Measurements from ENCODE around the gene GP1BA.

GP1BA gene

GRCh38 chr17:4960279-4960922 is 28.3 kb downstream of the GP1BA start:
- H3K36me3 Mint-ChIP-seq, result peaks cover 40 to 55% of the 10 kb centered on the region in 2 donors
- ATAC-seq (replicated peaks) (no peak), DNase-seq (no peak)
- H3K27me3 Mint-ChIP-seq, result no peaks in the 10 kb centered on the region
- H3K4me3 Mint-ChIP-seq, result no peak overlapping the region
- H3K27ac Mint-ChIP-seq, result peak overlapping the region; percentile 77
- peaks cover 11 to 22% of the 10 kb centered on the region in 2 donors for H3K4me1 Mint-ChIP-seq
- no peaks in the 10 kb centered on the region for H3K9me3 Mint-ChIP-seq

- H3K36me3 Mint-ChIP-seq, result peaks cover 26% of the 10 kb centered on the region in 2 donors
- peak overlapping the region in 1 of 2 donors; percentile 11 for H3K4me3 Mint-ChIP-seq
- no peaks in the 10 kb centered on the region for H3K27me3 Mint-ChIP-seq
- no peak for DNase-seq
- H3K4me1 Mint-ChIP-seq, result peaks cover 17% of the 10 kb centered on the region in 2 donors
- no peaks in the 10 kb centered on the region for H3K9me3 Mint-ChIP-seq
- peak overlapping the region; percentile 84 for H3K27ac Mint-ChIP-seq
- no peak for ATAC-seq (replicated peaks)
These were observed 33.4 kb downstream of the GP1BA start for GRCh38 chr17:4965311-4965986.

GRCh38 chr17:4966844-4967538 is 34.9 kb downstream of the GP1BA start:
- H3K4me1 Mint-ChIP-seq, result peaks cover 17 to 23% of the 10 kb centered on the region in 2 donors
- no peaks in the 10 kb centered on the region for H3K27me3 Mint-ChIP-seq
- no peak overlapping the region for H3K4me3 Mint-ChIP-seq
- peaks cover 29 to 32% of the 10 kb centered on the region in 2 donors for H3K36me3 Mint-ChIP-seq
- DNase-seq, result peak; percentile 98
- peak; percentile 83 to 86 for ATAC-seq (replicated peaks)
- no peaks in the 10 kb centered on the region for H3K9me3 Mint-ChIP-seq
- no peak overlapping the region for H3K27ac Mint-ChIP-seq

DNA sequence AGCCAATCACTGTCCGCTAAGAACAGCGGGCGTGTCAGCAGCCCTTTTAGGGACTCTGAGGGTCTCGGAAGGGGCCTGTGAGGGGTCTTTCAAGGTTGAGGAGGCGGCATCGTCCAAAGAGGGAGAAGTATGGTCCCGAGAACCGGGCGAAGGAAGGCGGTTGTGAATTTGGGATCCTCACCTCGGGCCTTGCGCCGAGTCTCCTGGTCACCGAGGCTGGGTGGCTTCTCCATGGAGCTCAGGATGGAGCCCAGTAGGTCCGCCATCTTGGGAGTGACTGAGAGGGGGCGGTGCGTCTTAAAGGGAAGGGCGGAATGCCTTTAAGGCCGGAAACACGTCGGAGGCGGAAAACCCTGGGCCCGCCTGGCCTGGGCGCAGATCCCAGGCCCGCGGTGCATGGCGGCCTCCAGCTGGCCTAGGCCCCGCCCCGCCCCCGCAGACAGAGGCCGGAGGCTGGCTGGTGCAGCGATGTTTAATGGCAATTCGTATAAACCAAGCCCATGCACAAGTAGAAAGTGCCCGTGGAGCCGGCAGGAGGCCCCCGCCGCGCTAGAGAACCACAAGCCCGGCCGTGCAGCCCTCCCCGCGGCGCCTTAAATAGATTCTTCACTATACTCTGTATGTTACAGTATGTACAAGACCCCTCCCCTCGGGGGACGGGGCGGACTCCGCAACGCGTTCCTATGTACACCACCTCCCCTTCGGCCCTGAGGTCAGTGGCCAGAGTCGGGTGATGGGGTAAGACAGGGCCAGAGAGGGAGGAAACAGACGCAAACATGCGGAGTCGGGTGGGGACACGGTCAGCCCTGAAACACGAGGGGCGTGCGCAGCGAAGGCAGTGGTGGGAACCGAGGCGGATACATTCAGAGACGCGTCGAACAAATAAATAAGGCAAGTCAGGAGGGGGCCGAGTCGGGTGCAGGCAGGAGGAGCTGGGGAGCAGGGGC is 35.7 kb downstream of the GP1BA start, which contains the start of gene SPAG7:
SPAG7 (minus strand) TSS at position 279 of the 947 bp plus-strand sequence; CDS start at position 266, 13 bp downstream.
- H3K4me1 Mint-ChIP-seq, result peaks cover 17 to 25% of the 10 kb centered on the region in 2 donors
- no peak within 1 kb of the TSS for H3K27ac Mint-ChIP-seq
- peak; percentile 96 for DNase-seq
- no peak within 1 kb of the TSS for H3K4me3 Mint-ChIP-seq
- H3K36me3 Mint-ChIP-seq, result peaks cover 37 to 40% of the 10 kb centered on the region in 2 donors
- no peaks in the 10 kb centered on the region for H3K9me3 Mint-ChIP-seq
- no peaks in the 10 kb centered on the region for H3K27me3 Mint-ChIP-seq
- peak; percentile 52 to 71 for ATAC-seq (replicated peaks)

GRCh38 chr17:4968486-4969046 is 36.5 kb downstream of the GP1BA start:
- Mint-ChIP-seq H3K9me3 (no peaks in the 10 kb centered on the region), H3K27ac (no peak overlapping the region), H3K27me3 (no peaks in the 10 kb centered on the region), H3K36me3 (peaks cover 42% of the 10 kb centered on the region in 2 donors), H3K4me1 (peaks cover 17 to 23% of the 10 kb centered on the region in 2 donors), H3K4me3 (no peak overlapping the region)
- ATAC-seq (replicated peaks) (no peak), DNase-seq (no peak)

- peaks cover 46 to 48% of the 10 kb centered on the region in 2 donors for H3K36me3 Mint-ChIP-seq
- peaks cover 17 to 25% of the 10 kb centered on the region in 2 donors for H3K4me1 Mint-ChIP-seq
- ATAC-seq (replicated peaks) (no peak), DNase-seq (no peak)
- H3K27me3 Mint-ChIP-seq, result no peaks in the 10 kb centered on the region
- no peak overlapping the region for H3K4me3 Mint-ChIP-seq
- no peaks in the 10 kb centered on the region for H3K9me3 Mint-ChIP-seq
- H3K27ac Mint-ChIP-seq, result no peak overlapping the region
These were observed 37.0 kb downstream of the GP1BA start for GRCh38 chr17:4969047-4969550.

DNA sequence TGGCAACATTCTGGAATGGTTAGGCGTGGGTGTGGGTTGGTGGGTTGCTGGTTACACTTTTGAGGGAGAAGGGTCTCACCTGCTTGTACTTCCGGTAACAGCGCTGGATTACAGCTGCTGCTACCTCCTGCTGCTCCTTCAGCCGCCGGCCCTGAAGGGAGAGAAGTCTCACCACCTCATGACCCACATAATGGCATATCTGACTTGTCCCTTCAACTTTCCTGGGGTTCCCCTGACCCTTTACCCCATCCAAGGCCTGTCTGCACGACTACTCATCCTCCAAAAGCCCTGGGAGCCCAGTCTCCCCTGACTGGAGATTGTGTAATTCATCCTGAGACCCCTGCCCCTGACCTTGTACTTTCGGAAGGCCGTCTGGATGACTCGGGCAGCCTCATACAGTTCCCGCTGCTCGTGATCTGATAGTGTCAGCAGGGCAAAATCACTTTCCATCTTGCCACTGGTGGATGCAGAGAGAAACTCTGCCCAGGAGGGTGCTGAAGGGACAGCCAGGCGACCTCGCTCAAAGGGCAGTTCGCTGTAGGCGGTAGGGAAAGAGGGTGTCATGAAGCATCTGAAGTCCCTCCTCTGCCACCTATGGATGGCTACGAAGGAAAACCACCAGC is 37.6 kb downstream of the GP1BA start:
- Mint-ChIP-seq H3K27me3 (no peaks in the 10 kb centered on the region), H3K4me1 (peaks cover 17 to 24% of the 10 kb centered on the region in 2 donors), H3K4me3 (no peak overlapping the region), H3K27ac (no peak overlapping the region), H3K9me3 (no peaks in the 10 kb centered on the region), H3K36me3 (peaks cover 50 to 52% of the 10 kb centered on the region in 2 donors)
- DNase-seq (no peak), ATAC-seq (replicated peaks) (no peak)

GRCh38 chr17:4970273-4970672 is 38.2 kb downstream of the GP1BA start:
- no peak for DNase-seq
- no peak for ATAC-seq (replicated peaks)
- Mint-ChIP-seq H3K36me3 (peaks cover 51 to 52% of the 10 kb centered on the region in 2 donors), H3K4me3 (no peak overlapping the region), H3K4me1 (peaks cover 15 to 23% of the 10 kb centered on the region in 2 donors), H3K27ac (peak overlapping the region; percentile 43), H3K9me3 (no peaks in the 10 kb centered on the region), H3K27me3 (no peaks in the 10 kb centered on the region)

GRCh38 chr17:4971826-4972225 is 39.7 kb downstream of the GP1BA start:
- Mint-ChIP-seq H3K4me1 (peaks cover 5 to 17% of the 10 kb centered on the region in 2 donors), H3K4me3 (no peak overlapping the region), H3K27ac (no peak overlapping the region), H3K9me3 (no peaks in the 10 kb centered on the region), H3K36me3 (peaks cover 50 to 52% of the 10 kb centered on the region in 2 donors), H3K27me3 (no peaks in the 10 kb centered on the region)
- ATAC-seq (replicated peaks), result no peak
- DNase-seq, result no peak

GRCh38 chr17:4972322-4972721 is 40.2 kb downstream of the GP1BA start:
- no peak overlapping the region for H3K4me3 Mint-ChIP-seq
- DNase-seq (no peak), ATAC-seq (replicated peaks) (no peak)
- no peak overlapping the region for H3K27ac Mint-ChIP-seq
- peaks cover 5 to 17% of the 10 kb centered on the region in 2 donors for H3K4me1 Mint-ChIP-seq
- H3K36me3 Mint-ChIP-seq, result peaks cover 51 to 56% of the 10 kb centered on the region in 2 donors
- no peaks in the 10 kb centered on the region for H3K27me3 Mint-ChIP-seq
- no peaks in the 10 kb centered on the region for H3K9me3 Mint-ChIP-seq

DNA sequence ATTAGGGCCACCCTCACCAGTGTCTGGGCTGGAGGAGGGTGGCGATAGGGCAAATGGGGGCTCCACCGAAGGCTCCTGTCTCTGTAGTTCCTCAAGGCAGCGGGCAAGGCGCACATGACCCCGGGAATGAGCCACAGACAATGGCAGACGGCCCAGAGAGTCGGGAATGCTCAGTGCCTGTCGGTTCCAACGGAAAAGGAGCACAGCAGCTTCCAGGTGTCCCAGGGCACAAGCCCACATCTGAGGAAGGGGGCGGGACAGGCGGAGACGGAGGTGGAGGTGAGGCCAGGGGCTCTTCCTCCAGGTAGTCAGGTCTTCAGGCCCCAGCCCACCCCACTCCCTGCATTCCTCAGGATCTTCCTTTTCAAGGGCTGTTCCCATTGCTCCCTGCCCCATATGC is 40.7 kb downstream of the GP1BA start:
- Mint-ChIP-seq H3K4me3 (no peak overlapping the region), H3K4me1 (peaks cover 5 to 17% of the 10 kb centered on the region in 2 donors), H3K36me3 (peaks cover 51 to 57% of the 10 kb centered on the region in 2 donors), H3K9me3 (no peaks in the 10 kb centered on the region), H3K27ac (no peak overlapping the region), H3K27me3 (no peaks in the 10 kb centered on the region)
- DNase-seq (no peak), ATAC-seq (replicated peaks) (no peak)

DNA sequence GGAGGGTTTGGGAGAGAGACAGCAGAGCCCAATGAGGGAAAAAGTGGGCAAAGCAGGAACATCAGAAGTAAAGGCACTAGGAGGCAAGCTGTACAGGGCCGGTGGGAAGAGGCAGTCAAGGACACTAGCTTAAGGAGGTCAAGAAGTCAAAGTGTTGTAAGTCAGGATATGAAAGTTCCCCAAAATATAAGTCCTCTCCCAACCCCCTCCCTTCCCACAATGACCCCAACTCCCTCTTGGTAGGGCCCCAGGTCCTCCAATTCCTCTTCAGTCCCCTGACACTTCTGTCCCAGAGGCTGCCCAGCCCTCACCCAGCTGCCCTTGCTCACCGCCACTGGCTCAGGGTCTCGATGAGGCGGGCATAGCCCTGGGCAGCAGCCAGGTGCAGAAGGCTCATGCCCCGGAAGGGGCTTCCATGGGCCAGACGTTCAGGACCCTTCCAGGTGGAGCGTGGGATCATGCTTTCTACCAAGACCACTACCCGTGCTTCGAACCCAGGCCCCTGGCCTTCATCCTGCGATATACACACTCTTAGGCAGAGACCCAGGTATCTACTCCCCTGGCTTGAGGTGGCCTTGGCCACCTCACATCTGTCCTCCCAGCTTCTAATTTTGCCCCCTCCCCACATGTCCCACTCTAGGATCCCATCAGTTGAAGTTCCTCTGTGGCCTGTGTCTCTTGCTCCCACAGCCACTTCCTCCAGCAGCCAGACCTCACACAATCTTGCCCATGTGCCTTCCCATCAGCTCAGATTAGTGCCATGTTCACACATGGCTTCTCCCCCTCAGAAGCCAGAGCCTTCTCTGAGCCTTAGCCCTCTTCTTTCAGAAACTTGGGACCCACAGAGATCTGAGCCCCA is 41.4 kb downstream of the GP1BA start:
- no peak overlapping the region for H3K27ac Mint-ChIP-seq
- peaks cover 9 to 20% of the 10 kb centered on the region in 2 donors for H3K4me1 Mint-ChIP-seq
- H3K27me3 Mint-ChIP-seq, result no peaks in the 10 kb centered on the region
- ATAC-seq (replicated peaks) (no peak), DNase-seq (no peak)
- peaks cover 54 to 60% of the 10 kb centered on the region in 2 donors for H3K36me3 Mint-ChIP-seq
- no peaks in the 10 kb centered on the region for H3K9me3 Mint-ChIP-seq
- no peak overlapping the region for H3K4me3 Mint-ChIP-seq
